GM12874 (cell line): ENCODE data around the gene SNX24.

Experiments used
- CTCF ChIP-seq: IDR thresholded peaks from 2 replicates; pipeline ENCODE4 v1.5.1; 2011; ENCODE audit warnings: low read depth, mild to moderate bottlenecking, control low read depth, low read length, moderate library complexity; ENCODE audit not compliant: insufficient read depth

Gene SNX24

GRCh38 chr5:122885891-122886290 is 40.5 kb downstream of the SNX24 start:
- no peak for TF ChIP-seq CTCF

GRCh38 chr5:122895141-122895540 is 49.7 kb downstream of the SNX24 start:
- TF ChIP-seq CTCF: no peak

GRCh38 chr5:122896598-122897282 is 51.3 kb downstream of the SNX24 start:
- TF ChIP-seq CTCF: peak; percentile 10; the same call in 1 of the 2 replicates

- no peak for TF ChIP-seq CTCF
Measured at GRCh38 chr5:122897283-122897602, 51.8 kb downstream of the SNX24 start.

GRCh38 chr5:122901346-122901745 is 55.9 kb downstream of the SNX24 start:
- TF ChIP-seq CTCF: no peak

GRCh38 chr5:122902263-122902662 is 56.9 kb downstream of the SNX24 start:
- no peak for TF ChIP-seq CTCF

- TF ChIP-seq CTCF: no peak
Measured at GRCh38 chr5:122906768-122907167, 61.4 kb downstream of the SNX24 start.

GRCh38 chr5:122907276-122907675 is 61.9 kb downstream of the SNX24 start:
- no peak for TF ChIP-seq CTCF
